ENCODE measurements around the gene TET3. TPM values are rescaled to one million over a fixed set of nuclear protein-coding genes. Genes with fewer than 3 reads are reported as not detected.

TET3 gene
- total and polyA plus RNA-seq, 7 donors, result 0.56 to 11.2 (median 3.2) TPM

DNA sequence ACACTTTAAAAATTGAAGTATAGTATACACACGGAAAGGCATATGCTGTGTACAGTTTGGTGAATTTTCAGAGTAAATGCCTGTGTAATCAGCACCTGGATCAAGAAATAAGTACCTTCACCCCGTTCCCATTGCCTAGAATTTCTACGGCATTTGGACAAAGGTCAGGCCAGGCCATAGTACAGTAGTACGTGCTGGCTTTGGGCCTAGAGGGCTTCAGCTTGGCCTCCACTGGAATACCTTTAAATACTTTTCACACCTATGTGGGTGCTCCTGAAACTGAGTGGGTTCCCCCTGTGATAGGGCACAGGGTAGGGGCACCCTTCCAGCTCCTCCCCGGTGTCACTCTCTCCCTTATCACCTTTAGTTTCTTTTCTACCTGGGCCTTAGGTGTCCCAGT is 26.5 kb downstream of the TET3 start:
- Histone ChIP-seq H3K27ac (no peak overlapping the region), H3K4me3 (no peak overlapping the region), H3K4me1 (peaks cover 16% of the 10 kb centered on the region), H3K27me3 (ENCODE audit: insufficient read depth in 3 of 3, low read length in 2 of 3) (no peaks in the 10 kb centered on the region), H3K9me3 (no peaks in the 10 kb centered on the region), H3K36me3 (ENCODE audit: insufficient read depth in 1 of 2, low read depth in 1 of 2) (no peaks in the 10 kb centered on the region)
- 91 to 96% (median 93%) methylated on average over 5 of the region's 5 CpGs for WGBS, 3 donors
- TF ChIP-seq, protein P1, sequence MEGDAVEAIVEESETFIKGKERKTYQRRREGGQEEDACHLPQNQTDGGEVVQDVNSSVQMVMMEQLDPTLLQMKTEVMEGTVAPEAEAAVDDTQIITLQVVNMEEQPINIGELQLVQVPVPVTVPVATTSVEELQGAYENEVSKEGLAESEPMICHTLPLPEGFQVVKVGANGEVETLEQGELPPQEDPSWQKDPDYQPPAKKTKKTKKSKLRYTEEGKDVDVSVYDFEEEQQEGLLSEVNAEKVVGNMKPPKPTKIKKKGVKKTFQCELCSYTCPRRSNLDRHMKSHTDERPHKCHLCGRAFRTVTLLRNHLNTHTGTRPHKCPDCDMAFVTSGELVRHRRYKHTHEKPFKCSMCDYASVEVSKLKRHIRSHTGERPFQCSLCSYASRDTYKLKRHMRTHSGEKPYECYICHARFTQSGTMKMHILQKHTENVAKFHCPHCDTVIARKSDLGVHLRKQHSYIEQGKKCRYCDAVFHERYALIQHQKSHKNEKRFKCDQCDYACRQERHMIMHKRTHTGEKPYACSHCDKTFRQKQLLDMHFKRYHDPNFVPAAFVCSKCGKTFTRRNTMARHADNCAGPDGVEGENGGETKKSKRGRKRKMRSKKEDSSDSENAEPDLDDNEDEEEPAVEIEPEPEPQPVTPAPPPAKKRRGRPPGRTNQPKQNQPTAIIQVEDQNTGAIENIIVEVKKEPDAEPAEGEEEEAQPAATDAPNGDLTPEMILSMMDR (IDR thresholded peaks at IDR 0.05), result no peak
- no peak for ATAC-seq
- DNase-seq, result no peak
- intact Hi-C loops (cut with DNase I), result no loop called here

DNA sequence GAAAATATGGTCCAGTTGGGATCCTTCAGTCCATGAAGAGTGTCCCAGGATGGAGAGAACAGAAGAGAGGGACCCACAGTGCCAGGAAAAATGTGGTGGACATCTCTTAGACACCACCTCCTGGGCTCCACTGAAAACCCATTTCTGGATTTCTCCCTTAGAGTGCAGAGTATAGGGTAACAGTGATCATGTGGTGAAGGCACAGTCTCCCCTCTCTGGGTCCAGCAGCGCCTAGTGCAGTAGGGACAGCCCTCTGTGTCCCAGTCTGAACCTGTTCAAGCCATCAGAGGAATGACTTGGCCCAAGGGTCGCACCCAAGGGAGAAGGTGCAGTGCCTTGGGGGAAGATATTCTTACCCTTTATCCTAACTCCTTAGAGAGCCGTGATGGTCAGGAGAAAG is 30.1 kb downstream of the TET3 start:
- intact Hi-C loops (cut with DNase I), result no loop called here
- ATAC-seq (no peak), DNase-seq (no peak)
- H3K36me3 ChIP-seq (ENCODE audit: insufficient read depth in 1 of 2, low read depth in 1 of 2), result no peaks in the 10 kb centered on the region
- WGBS, 3 donors, result 90 to 96% (median 90%) methylated on average over 3 of the region's 3 CpGs
- no peak overlapping the region for H3K27ac ChIP-seq
- H3K4me3 ChIP-seq, result no peak overlapping the region
- H3K4me1 ChIP-seq, result peaks cover 5% of the 10 kb centered on the region
- no peaks in the 10 kb centered on the region for H3K9me3 ChIP-seq
- no peaks in the 10 kb centered on the region for H3K27me3 ChIP-seq (ENCODE audit: insufficient read depth in 3 of 3, low read length in 2 of 3)
- TF ChIP-seq, protein P1 (IDR thresholded peaks at IDR 0.05), result no peak

DNA sequence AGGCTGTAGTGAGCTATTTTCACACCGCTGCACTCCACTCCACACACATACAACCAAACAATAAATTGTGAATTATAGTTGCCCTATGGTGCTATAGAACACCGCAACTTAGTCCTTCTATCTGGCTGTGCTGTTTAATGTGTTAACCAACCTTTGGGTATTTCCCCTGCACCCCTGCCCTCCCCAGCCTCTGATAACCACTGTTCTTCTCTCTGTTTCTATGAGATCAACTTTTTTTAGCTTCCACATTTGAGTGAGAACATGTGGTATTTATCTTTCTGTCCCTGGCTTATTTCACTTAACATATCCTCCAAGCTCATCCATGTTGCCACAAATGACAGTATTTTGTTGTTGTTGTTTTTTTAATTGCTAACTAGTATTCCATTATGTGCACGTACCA is 32.5 kb downstream of the TET3 start:
- Histone ChIP-seq H3K27me3 (ENCODE audit: insufficient read depth in 3 of 3, low read length in 2 of 3) (no peaks in the 10 kb centered on the region), H3K4me3 (no peak overlapping the region), H3K27ac (no peak overlapping the region), H3K36me3 (ENCODE audit: insufficient read depth in 1 of 2, low read depth in 1 of 2) (no peaks in the 10 kb centered on the region), H3K4me1 (peaks cover 8% of the 10 kb centered on the region), H3K9me3 (no peaks in the 10 kb centered on the region)
- TF ChIP-seq, protein P1 (IDR thresholded peaks at IDR 0.05), result no peak
- ATAC-seq (no peak), DNase-seq (no peak)
- intact Hi-C loops (cut with DNase I), result no loop called here
- WGBS, 3 donors, result 99 to 100% (median 99%) methylated on average over 3 of the region's 3 CpGs

DNA sequence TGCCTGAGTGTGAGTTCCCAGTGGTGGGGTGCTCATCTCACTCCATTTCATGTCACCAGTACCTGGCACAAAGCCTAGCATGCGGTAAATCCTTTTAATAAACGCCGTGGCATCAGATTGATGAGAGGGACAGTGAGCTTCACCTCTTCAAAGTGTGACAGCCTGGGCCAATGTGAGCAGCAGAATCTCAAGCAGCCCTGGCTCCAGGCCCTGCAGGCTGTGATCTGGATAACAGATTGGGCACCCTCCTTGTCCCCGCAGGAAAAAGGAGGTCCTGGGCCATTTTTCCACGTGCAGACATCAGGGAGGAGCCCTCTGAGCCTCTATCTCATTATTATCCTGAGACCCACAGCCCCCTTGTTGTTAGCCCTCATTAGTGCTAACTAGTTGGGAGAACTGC is 34.8 kb downstream of the TET3 start:
- DNase-seq (no peak), ATAC-seq (peak in 3 of 4 donors; percentile 39 to 44 (median 42))
- peaks cover 8% of the 10 kb centered on the region for H3K4me1 ChIP-seq
- intact Hi-C loops (cut with DNase I), result no loop called here
- 20 to 36% (median 33%) methylated on average over 5 of the region's 5 CpGs for WGBS, 3 donors
- H3K27me3 ChIP-seq (ENCODE audit: insufficient read depth in 3 of 3, low read length in 2 of 3), result no peaks in the 10 kb centered on the region
- H3K4me3 ChIP-seq, result no peak overlapping the region
- TF ChIP-seq, protein P1 (IDR thresholded peaks at IDR 0.05), result no peak
- no peak overlapping the region for H3K27ac ChIP-seq
- no peaks in the 10 kb centered on the region for H3K36me3 ChIP-seq (ENCODE audit: insufficient read depth in 1 of 2, low read depth in 1 of 2)
- H3K9me3 ChIP-seq, result no peaks in the 10 kb centered on the region

DNA sequence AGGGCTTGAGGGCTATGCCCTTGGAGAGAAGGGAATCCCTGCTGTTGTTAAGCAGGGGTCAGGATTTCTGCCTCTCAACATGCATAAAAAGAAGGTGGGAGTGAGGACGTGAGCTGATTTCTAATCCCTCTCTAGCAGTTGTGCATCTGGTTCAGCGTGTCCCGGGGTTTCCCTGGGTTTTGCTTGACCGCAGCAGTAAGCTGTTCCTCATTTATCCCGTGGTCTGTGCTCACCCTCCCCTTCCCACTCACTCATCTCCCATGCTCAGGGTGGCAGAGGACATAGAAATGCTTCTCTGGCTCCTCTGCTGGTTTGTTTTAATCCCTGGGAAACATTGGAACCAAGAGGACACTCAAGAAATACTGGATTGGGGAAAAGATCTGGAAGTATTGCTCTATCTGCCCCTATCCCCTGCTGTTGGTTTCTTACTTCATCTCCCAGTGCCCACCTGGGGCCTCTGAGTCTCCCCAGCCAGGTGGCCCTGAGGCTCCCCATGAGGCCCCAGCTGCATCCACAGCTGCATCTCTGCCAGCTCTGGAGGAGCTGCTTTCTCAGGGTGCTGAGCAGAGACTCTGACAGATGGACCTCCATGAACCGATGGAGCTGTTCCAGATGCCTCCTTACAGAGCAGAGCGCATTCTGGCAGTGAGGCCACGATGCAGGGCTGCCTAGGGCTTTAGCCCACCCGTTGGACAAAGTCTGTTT is 36.1 kb downstream of the TET3 start:
- ATAC-seq (no peak), DNase-seq (no peak)
- Histone ChIP-seq H3K27me3 (ENCODE audit: insufficient read depth in 3 of 3, low read length in 2 of 3) (no peaks in the 10 kb centered on the region), H3K4me1 (peaks cover 8% of the 10 kb centered on the region), H3K4me3 (no peak overlapping the region), H3K9me3 (no peaks in the 10 kb centered on the region), H3K27ac (no peak overlapping the region), H3K36me3 (ENCODE audit: insufficient read depth in 1 of 2, low read depth in 1 of 2) (no peaks in the 10 kb centered on the region)
- 53 to 67% (median 58%) methylated on average over 9 of the region's 9 CpGs for WGBS, 3 donors
- intact Hi-C loops (cut with DNase I), result no loop called here
- TF ChIP-seq, protein P1 (IDR thresholded peaks at IDR 0.05), result no peak

All from psoas muscle (tissue), 8 donors.